Measurements from ENCODE around the gene CEBPG.
A peak's percentile ranks its signal among the peaks of the same experiment; 100 is the strongest.

Gene CEBPG

GRCh38 chr19:33399081-33399744 is 25.7 kb downstream of the CEBPG start:
- Histone ChIP-seq H3K27ac (ENCODE audit: low read depth, low read length) (no peak overlapping the region), H3K4me3 (ENCODE audit: low read depth in 1 of 2, low read length in 2 of 2) (no peak overlapping the region), H3K4me1 (ENCODE audit: control insufficient read depth in 1 of 2, insufficient read depth in 2 of 2, low read length in 2 of 2) (peaks cover 50 to 53% of the 10 kb centered on the region in 2 donors), H3K27me3 (ENCODE audit: control insufficient read depth in 1 of 2, insufficient read depth in 2 of 2, low read length in 2 of 2) (no peaks in the 10 kb centered on the region), H3K9ac (ENCODE audit: low read depth in 1 of 2, low read length in 2 of 2) (no peak overlapping the region), H3K36me3 (ENCODE audit: control insufficient read depth in 1 of 2, insufficient read depth in 2 of 2, low read length in 2 of 2) (peaks cover 0 to 11% of the 10 kb centered on the region in 2 donors), H3K9me3 (ENCODE audit: control insufficient read depth in 1 of 2, low read length in 2 of 2) (no peaks in the 10 kb centered on the region)

GRCh38 chr19:33399745-33400681 is 26.5 kb downstream of the CEBPG start:
- Histone ChIP-seq H3K4me3 (ENCODE audit: low read depth in 1 of 2, low read length in 2 of 2) (no peak overlapping the region), H3K9me3 (ENCODE audit: control insufficient read depth in 1 of 2, low read length in 2 of 2) (no peaks in the 10 kb centered on the region), H3K27me3 (ENCODE audit: control insufficient read depth in 1 of 2, insufficient read depth in 2 of 2, low read length in 2 of 2) (no peaks in the 10 kb centered on the region), H3K9ac (ENCODE audit: low read depth in 1 of 2, low read length in 2 of 2) (no peak overlapping the region), H3K27ac (ENCODE audit: low read depth, low read length) (no peak overlapping the region), H3K4me1 (ENCODE audit: control insufficient read depth in 1 of 2, insufficient read depth in 2 of 2, low read length in 2 of 2) (peaks cover 43 to 45% of the 10 kb centered on the region in 2 donors), H3K36me3 (ENCODE audit: control insufficient read depth in 1 of 2, insufficient read depth in 2 of 2, low read length in 2 of 2) (peaks cover 0 to 11% of the 10 kb centered on the region in 2 donors)

- Histone ChIP-seq H3K4me3 (ENCODE audit: low read depth in 1 of 2, low read length in 2 of 2) (no peak overlapping the region), H3K36me3 (ENCODE audit: control insufficient read depth in 1 of 2, insufficient read depth in 2 of 2, low read length in 2 of 2) (peaks cover 0 to 14% of the 10 kb centered on the region in 2 donors), H3K4me1 (ENCODE audit: control insufficient read depth in 1 of 2, insufficient read depth in 2 of 2, low read length in 2 of 2) (peaks cover 33 to 39% of the 10 kb centered on the region in 2 donors), H3K27ac (ENCODE audit: low read depth, low read length) (no peak overlapping the region), H3K9ac (ENCODE audit: low read depth in 1 of 2, low read length in 2 of 2) (no peak overlapping the region), H3K27me3 (ENCODE audit: control insufficient read depth in 1 of 2, insufficient read depth in 2 of 2, low read length in 2 of 2) (no peaks in the 10 kb centered on the region), H3K9me3 (ENCODE audit: control insufficient read depth in 1 of 2, low read length in 2 of 2) (no peaks in the 10 kb centered on the region)
Measured at GRCh38 chr19:33400856-33401682, 27.6 kb downstream of the CEBPG start.

GRCh38 chr19:33401683-33402420 is 28.3 kb downstream of the CEBPG start:
- H3K9ac ChIP-seq (ENCODE audit: low read depth in 1 of 2, low read length in 2 of 2), result no peak overlapping the region
- no peaks in the 10 kb centered on the region for H3K9me3 ChIP-seq (ENCODE audit: control insufficient read depth in 1 of 2, low read length in 2 of 2)
- no peak overlapping the region for H3K27ac ChIP-seq (ENCODE audit: low read depth, low read length)
- H3K4me3 ChIP-seq (ENCODE audit: low read depth in 1 of 2, low read length in 2 of 2), result no peak overlapping the region
- H3K36me3 ChIP-seq (ENCODE audit: control insufficient read depth in 1 of 2, insufficient read depth in 2 of 2, low read length in 2 of 2), result peaks cover 0 to 14% of the 10 kb centered on the region in 2 donors
- H3K27me3 ChIP-seq (ENCODE audit: control insufficient read depth in 1 of 2, insufficient read depth in 2 of 2, low read length in 2 of 2), result no peaks in the 10 kb centered on the region
- peaks cover 33 to 46% of the 10 kb centered on the region in 2 donors for H3K4me1 ChIP-seq (ENCODE audit: control insufficient read depth in 1 of 2, insufficient read depth in 2 of 2, low read length in 2 of 2)

GRCh38 chr19:33402421-33403220 is 29.1 kb downstream of the CEBPG start:
- peak overlapping the region in 1 of 2 donors; percentile 63 for H3K9ac ChIP-seq (ENCODE audit: low read depth in 1 of 2, low read length in 2 of 2)
- H3K27ac ChIP-seq (ENCODE audit: low read depth, low read length), result peak overlapping the region; percentile 68

GRCh38 chr19:33403221-33403972 is 29.9 kb downstream of the CEBPG start:
- Histone ChIP-seq H3K9ac (ENCODE audit: low read depth in 1 of 2, low read length in 2 of 2) (peak overlapping the region in 1 of 2 donors; percentile 63), H3K9me3 (ENCODE audit: control insufficient read depth in 1 of 2, low read length in 2 of 2) (no peaks in the 10 kb centered on the region), H3K27me3 (ENCODE audit: control insufficient read depth in 1 of 2, insufficient read depth in 2 of 2, low read length in 2 of 2) (no peaks in the 10 kb centered on the region), H3K27ac (ENCODE audit: low read depth, low read length) (peak overlapping the region; percentile 68), H3K4me1 (ENCODE audit: control insufficient read depth in 1 of 2, insufficient read depth in 2 of 2, low read length in 2 of 2) (peaks cover 33 to 46% of the 10 kb centered on the region in 2 donors), H3K4me3 (ENCODE audit: low read depth in 1 of 2, low read length in 2 of 2) (no peak overlapping the region), H3K36me3 (ENCODE audit: control insufficient read depth in 1 of 2, insufficient read depth in 2 of 2, low read length in 2 of 2) (peaks cover 0 to 12% of the 10 kb centered on the region in 2 donors)

More at GRCh38 chr19:33402421-33403220, 29.1 kb downstream of the CEBPG start:
- H3K9me3 ChIP-seq (ENCODE audit: control insufficient read depth in 1 of 2, low read length in 2 of 2), result no peaks in the 10 kb centered on the region
- peaks cover 0 to 14% of the 10 kb centered on the region in 2 donors for H3K36me3 ChIP-seq (ENCODE audit: control insufficient read depth in 1 of 2, insufficient read depth in 2 of 2, low read length in 2 of 2)
- no peaks in the 10 kb centered on the region for H3K27me3 ChIP-seq (ENCODE audit: control insufficient read depth in 1 of 2, insufficient read depth in 2 of 2, low read length in 2 of 2)
- H3K4me3 ChIP-seq (ENCODE audit: low read depth in 1 of 2, low read length in 2 of 2), result no peak overlapping the region
- peaks cover 33 to 46% of the 10 kb centered on the region in 2 donors for H3K4me1 ChIP-seq (ENCODE audit: control insufficient read depth in 1 of 2, insufficient read depth in 2 of 2, low read length in 2 of 2)

GRCh38 chr19:33403973-33404304 is 30.4 kb downstream of the CEBPG start:
- Histone ChIP-seq H3K9me3 (ENCODE audit: control insufficient read depth in 1 of 2, low read length in 2 of 2) (no peaks in the 10 kb centered on the region), H3K9ac (ENCODE audit: low read depth in 1 of 2, low read length in 2 of 2) (peak overlapping the region in 1 of 2 donors; percentile 6), H3K36me3 (ENCODE audit: control insufficient read depth in 1 of 2, insufficient read depth in 2 of 2, low read length in 2 of 2) (peaks cover 0 to 9% of the 10 kb centered on the region in 2 donors), H3K4me3 (ENCODE audit: low read depth in 1 of 2, low read length in 2 of 2) (no peak overlapping the region), H3K27me3 (ENCODE audit: control insufficient read depth in 1 of 2, insufficient read depth in 2 of 2, low read length in 2 of 2) (no peaks in the 10 kb centered on the region), H3K27ac (ENCODE audit: low read depth, low read length) (peak overlapping the region; percentile 52), H3K4me1 (ENCODE audit: control insufficient read depth in 1 of 2, insufficient read depth in 2 of 2, low read length in 2 of 2) (peaks cover 33 to 46% of the 10 kb centered on the region in 2 donors)

- no peaks in the 10 kb centered on the region for H3K27me3 ChIP-seq (ENCODE audit: control insufficient read depth in 1 of 2, insufficient read depth in 2 of 2, low read length in 2 of 2)
- H3K27ac ChIP-seq (ENCODE audit: low read depth, low read length), result no peak overlapping the region
- peaks cover 0 to 9% of the 10 kb centered on the region in 2 donors for H3K36me3 ChIP-seq (ENCODE audit: control insufficient read depth in 1 of 2, insufficient read depth in 2 of 2, low read length in 2 of 2)
- peaks cover 33 to 46% of the 10 kb centered on the region in 2 donors for H3K4me1 ChIP-seq (ENCODE audit: control insufficient read depth in 1 of 2, insufficient read depth in 2 of 2, low read length in 2 of 2)
- no peak overlapping the region for H3K4me3 ChIP-seq (ENCODE audit: low read depth in 1 of 2, low read length in 2 of 2)
- no peaks in the 10 kb centered on the region for H3K9me3 ChIP-seq (ENCODE audit: control insufficient read depth in 1 of 2, low read length in 2 of 2)
- no peak overlapping the region for H3K9ac ChIP-seq (ENCODE audit: low read depth in 1 of 2, low read length in 2 of 2)
Measured at GRCh38 chr19:33404506-33405253, 31.2 kb downstream of the CEBPG start.

Data from duodenal mucosa (tissue), 2 donors.